Mesenchymal stem cell (in vitro differentiated cells and primary cell): Measurements from ENCODE around the gene TNRC6C.

Experiments
- DNase-seq: peaks from one replicate; pipeline ENCODE4 v3.0.0-alpha.2; 2013
- H2AFZ ChIP-seq: one replicate; pipeline ENCODE4 v1.6.1; 2013; ENCODE audit warnings: low read depth, mild to moderate bottlenecking, control low read depth, inconsistent platforms, low read length, moderate library complexity
- H2AK5ac ChIP-seq: 2 replicates; pipeline ENCODE4 v1.6.1; 2013; ENCODE audit warnings: low read length, moderate library complexity, mild to moderate bottlenecking, inconsistent platforms; ENCODE audit not compliant: severe bottlenecking
- H2BK120ac ChIP-seq: one replicate; pipeline ENCODE4 v1.6.1; 2013; ENCODE audit warnings: low read depth, mild to moderate bottlenecking, inconsistent platforms, low read length, moderate library complexity
- H2BK12ac ChIP-seq, 2 experiments: one replicate each; pipeline ENCODE4 v1.6.1; 2013; ENCODE audit warnings: inconsistent platforms in 2 of 2, low read length in 2 of 2, mild to moderate bottlenecking in 2 of 2, moderate library complexity in 2 of 2, control low read depth in 1 of 2
- H2BK15ac ChIP-seq: one replicate; pipeline ENCODE4 v1.6.1; 2013; ENCODE audit warnings: mild to moderate bottlenecking, low read depth, inconsistent platforms; ENCODE audit not compliant: poor library complexity, severe bottlenecking
- H2BK5ac ChIP-seq: 2 replicates; pipeline ENCODE4 v1.6.1; 2013; ENCODE audit warnings: low read depth, mild to moderate bottlenecking, low read length, control low read depth, inconsistent platforms; ENCODE audit not compliant: poor library complexity, severe bottlenecking
- H3K14ac ChIP-seq, 2 experiments: one replicate each; pipeline ENCODE4 v1.6.1; 2013; ENCODE audit warnings: inconsistent platforms in 2 of 2, low read length in 2 of 2, control low read depth in 1 of 2, mild to moderate bottlenecking in 1 of 2, moderate library complexity in 1 of 2
- H3K18ac ChIP-seq, 2 experiments: one replicate each; pipeline ENCODE4 v1.6.1; 2013; ENCODE audit warnings: inconsistent platforms in 2 of 2, low read length in 2 of 2, control low read depth in 1 of 2, low read depth in 1 of 2, mild to moderate bottlenecking in 1 of 2
- H3K23ac ChIP-seq, 2 experiments: one replicate each; pipeline ENCODE4 v1.6.1; 2013; ENCODE audit warnings: inconsistent platforms in 2 of 2, low read length in 2 of 2, mild to moderate bottlenecking in 2 of 2, moderate library complexity in 2 of 2, control low read depth in 1 of 2
- H3K27ac ChIP-seq: 2 replicates; pipeline ENCODE4 v1.5.1; 2013; ENCODE audit warnings: mild to moderate bottlenecking, moderate library complexity, low read length, control low read depth, inconsistent platforms; ENCODE audit not compliant: poor library complexity, severe bottlenecking
- H3K27me3 ChIP-seq, 2 experiments: 2 replicates each; pipeline versions ENCODE4 v1.6.1 to v1.7.0; 2013; ENCODE audit warnings: low read length in 2 of 2, mild to moderate bottlenecking in 2 of 2, moderate library complexity in 2 of 2, control low read depth in 1 of 2, inconsistent platforms in 1 of 2; ENCODE audit not compliant: control insufficient read depth in 1 of 2, insufficient read depth in 1 of 2
- H3K36me3 ChIP-seq, 2 experiments: 2 replicates each; pipeline versions ENCODE4 v1.6.1 to v1.7.0; 2013; ENCODE audit warnings: low read length in 2 of 2, control low read depth in 1 of 2, inconsistent platforms in 1 of 2, low read depth in 1 of 2, mild to moderate bottlenecking in 1 of 2; ENCODE audit not compliant: insufficient read depth in 2 of 2, control insufficient read depth in 1 of 2
- H3K4ac ChIP-seq, 2 experiments: one replicate each; pipeline ENCODE4 v1.6.1; 2013; ENCODE audit warnings: inconsistent platforms in 2 of 2, low read length in 2 of 2, mild to moderate bottlenecking in 2 of 2, moderate library complexity in 2 of 2, control low read depth in 1 of 2, low read depth in 1 of 2
- H3K4me1 ChIP-seq: 2 replicates; pipeline ENCODE4 v1.6.1; 2013; ENCODE audit warnings: low read depth, low read length, control low read depth; ENCODE audit not compliant: control insufficient read depth, insufficient read depth
- H3K4me2 ChIP-seq: 2 replicates; pipeline ENCODE4 v1.6.1; 2013; ENCODE audit warnings: low read length, mild to moderate bottlenecking, inconsistent platforms; ENCODE audit not compliant: poor library complexity, severe bottlenecking
- H3K4me3 ChIP-seq, 2 experiments: 2 replicates each; pipeline versions ENCODE4 v1.5.1 to v1.7.0; 2013; ENCODE audit warnings: low read length in 2 of 2, mild to moderate bottlenecking in 2 of 2, control low read depth in 1 of 2, low read depth in 1 of 2; ENCODE audit not compliant: insufficient read depth in 1 of 2
- H3K79me1 ChIP-seq: replicated peaks from 2 replicates; pipeline ENCODE4 v1.6.1; 2013; ENCODE audit warnings: mild to moderate bottlenecking, control low read depth, low read length, inconsistent platforms; ENCODE audit not compliant: poor library complexity, severe bottlenecking
- H3K9ac ChIP-seq: 2 replicates; pipeline ENCODE4 v1.7.0; 2013; ENCODE audit warnings: mild to moderate bottlenecking, low read length, moderate library complexity
- H3K9me3 ChIP-seq: 2 replicates; pipeline ENCODE4 v1.7.0; 2013; ENCODE audit warnings: mild to moderate bottlenecking, low read length; ENCODE audit not compliant: control insufficient read depth
- H4K8ac ChIP-seq: one replicate; pipeline ENCODE4 v1.6.1; 2013; ENCODE audit warnings: inconsistent platforms, mild to moderate bottlenecking, low read length, moderate library complexity
- H4K91ac ChIP-seq: one replicate; pipeline ENCODE4 v1.6.1; 2013; ENCODE audit warnings: mild to moderate bottlenecking, low read length, inconsistent platforms
- WGBS: methylation state at CpG from one replicate; pipeline ENCODE4 v1.1.7; 2013; ENCODE audit warnings: mixed read lengths; 5-methylcytosine and 5-hydroxymethylcytosine counted together

TNRC6C gene

GRCh38 chr17:78082988-78083387 lies 124.5 kb downstream of the TNRC6C start:
- no peak for DNase-seq
- Histone ChIP-seq H3K4me2 (no peak overlapping the region), H3K4me3 (no peak overlapping the region), H4K91ac (no peak overlapping the region), H3K23ac (no peak overlapping the region), H3K9me3 (no peaks in the 10 kb centered on the region), H3K4ac (no peak overlapping the region), H2BK12ac (no peak overlapping the region), H3K36me3 (peaks cover 15 to 68% of the 10 kb centered on the region in 2 experiments), H3K14ac (no peak overlapping the region), H2AK5ac (no peak overlapping the region), H2BK5ac (no peak overlapping the region), H2BK15ac (no peak overlapping the region), H3K79me1 (no peaks in the 10 kb centered on the region), H3K4me1 (peaks cover 3% of the 10 kb centered on the region), H2BK120ac (no peak overlapping the region), H3K27ac (no peak overlapping the region), H4K8ac (no peak overlapping the region), H2AFZ (no peak overlapping the region), H3K18ac (no peak overlapping the region), H3K27me3 (no peaks in the 10 kb centered on the region), H3K9ac (no peak overlapping the region)
- WGBS = 96% methylated on average over 7 of the region's 7 CpGs

- Histone ChIP-seq H2BK15ac (no peak overlapping the region), H3K18ac (no peak overlapping the region), H2AFZ (no peak overlapping the region), H2BK120ac (no peak overlapping the region), H3K4me3 (no peak overlapping the region), H3K27ac (no peak overlapping the region), H2BK12ac (no peak overlapping the region), H3K4me1 (peaks cover 3% of the 10 kb centered on the region), H3K27me3 (no peaks in the 10 kb centered on the region), H3K9ac (no peak overlapping the region), H3K36me3 (peaks cover 17 to 69% of the 10 kb centered on the region in 2 experiments), H3K4ac (no peak overlapping the region), H3K79me1 (no peaks in the 10 kb centered on the region), H4K91ac (no peak overlapping the region), H4K8ac (no peak overlapping the region), H3K4me2 (no peak overlapping the region), H3K23ac (no peak overlapping the region), H2AK5ac (no peak overlapping the region), H3K9me3 (no peaks in the 10 kb centered on the region), H3K14ac (no peak overlapping the region), H2BK5ac (no peak overlapping the region)
- WGBS = 94% methylated on average over 12 of the region's 13 CpGs
- DNase-seq = no peak
Measured at GRCh38 chr17:78086740-78087139, 128.2 kb downstream of the TNRC6C start.

GRCh38 chr17:78088529-78088928 lies 130.0 kb downstream of the TNRC6C start:
- Histone ChIP-seq H3K36me3 (peaks cover 17 to 80% of the 10 kb centered on the region in 2 experiments), H3K9ac (no peak overlapping the region), H3K14ac (no peak overlapping the region), H3K79me1 (no peaks in the 10 kb centered on the region), H3K18ac (no peak overlapping the region), H2BK120ac (no peak overlapping the region), H4K91ac (no peak overlapping the region), H3K4ac (no peak overlapping the region), H3K4me2 (no peak overlapping the region), H3K23ac (no peak overlapping the region), H3K9me3 (no peaks in the 10 kb centered on the region), H3K4me3 (no peak overlapping the region), H2AFZ (no peak overlapping the region), H3K27me3 (no peaks in the 10 kb centered on the region), H3K4me1 (peaks cover 2% of the 10 kb centered on the region), H2AK5ac (no peak overlapping the region), H3K27ac (no peak overlapping the region), H2BK15ac (no peak overlapping the region), H2BK5ac (no peak overlapping the region), H4K8ac (no peak overlapping the region), H2BK12ac (no peak overlapping the region)
- DNase-seq = no peak
- 100% methylated on average over 1 of the region's 1 CpG for WGBS

- no peak overlapping the region for H3K23ac ChIP-seq
- no peaks in the 10 kb centered on the region for H3K9me3 ChIP-seq
- peak overlapping the region; percentile 38 for H3K9ac ChIP-seq
- H2BK12ac ChIP-seq = no peak overlapping the region
- H3K4me3 ChIP-seq = no peak overlapping the region
- no peaks in the 10 kb centered on the region for H3K27me3 ChIP-seq
- peak; percentile 3 for DNase-seq
- H4K8ac ChIP-seq = no peak overlapping the region
- no peak overlapping the region for H3K18ac ChIP-seq
- no peak overlapping the region for H3K4me2 ChIP-seq
- no peak overlapping the region for H2BK120ac ChIP-seq
- H3K27ac ChIP-seq = no peak overlapping the region
- H3K4ac ChIP-seq = no peak overlapping the region
- H2AFZ ChIP-seq = no peak overlapping the region
- no peak overlapping the region for H2BK5ac ChIP-seq
- H3K4me1 ChIP-seq = peaks cover 2% of the 10 kb centered on the region
- H2BK15ac ChIP-seq = no peak overlapping the region
- WGBS = 95% methylated on average over 7 of the region's 7 CpGs
- H3K79me1 ChIP-seq = no peaks in the 10 kb centered on the region
- no peak overlapping the region for H3K14ac ChIP-seq
- H4K91ac ChIP-seq = no peak overlapping the region
- no peak overlapping the region for H2AK5ac ChIP-seq
- peaks cover 25 to 87% of the 10 kb centered on the region in 2 experiments for H3K36me3 ChIP-seq
Measured at GRCh38 chr17:78089576-78090281, 131.2 kb downstream of the TNRC6C start.
